ENCODE data around the gene DCLK2. TPM values are rescaled to one million over a fixed set of nuclear protein-coding genes. Genes with fewer than 3 reads are reported as not detected.

The DCLK2 gene
- total RNA-seq, 2 donors from 2014 or later = 0.20 to 0.42 TPM

DNA sequence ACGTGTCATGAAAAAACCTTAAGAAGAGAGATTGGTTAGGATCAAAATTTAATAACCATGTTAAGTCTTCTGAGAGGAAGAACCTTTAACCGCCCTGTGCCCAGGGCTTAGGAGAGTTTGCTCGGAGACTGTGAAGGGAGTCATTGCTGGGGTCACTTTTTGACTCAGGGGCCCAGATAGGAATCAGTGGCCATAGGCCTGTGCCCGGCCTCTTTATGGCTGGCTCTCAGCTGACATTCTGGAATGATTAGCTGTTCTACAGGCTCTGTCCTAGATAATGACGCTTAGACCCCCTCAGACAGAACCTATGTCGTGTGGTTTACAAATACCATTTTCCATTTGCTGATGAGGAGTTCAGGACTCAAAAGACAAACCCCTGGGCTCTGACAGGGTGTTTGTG lies 174.1 kb downstream of the DCLK2 start:
- H3K4me1 ChIP-seq (ENCODE audit: control insufficient read depth, insufficient read depth, low read length) = peaks cover 2% of the 10 kb centered on the region
- no peak for TF ChIP-seq CTCF (conservative IDR thresholded peaks at IDR 0.05)
- H3K9ac ChIP-seq (ENCODE audit: extremely low read depth, low read length, poor library complexity, severe bottlenecking) = no peak overlapping the region
- H3K36me3 ChIP-seq (ENCODE audit: control insufficient read depth, insufficient read depth, low read length) = no peaks in the 10 kb centered on the region
- peaks cover 31% of the 10 kb centered on the region for H3K4me1 Mint-ChIP-seq
- no peak for DNase-seq
- WGBS, 2 experiments (ENCODE audit: insufficient coverage in 1 of 2, insufficient read length in 1 of 2) = 93 to 94% methylated on average over 5 to 6 of the region's 6 CpGs
- H3K27ac ChIP-seq (ENCODE audit: low read depth, low read length) = peak overlapping the region; percentile 68
- H3K9me3 ChIP-seq (ENCODE audit: control insufficient read depth, low read length) = no peaks in the 10 kb centered on the region
- no peaks in the 10 kb centered on the region for H3K27me3 ChIP-seq (ENCODE audit: control insufficient read depth, insufficient read depth, low read length, poor library complexity, severe bottlenecking)
- no peak overlapping the region for H3K4me3 ChIP-seq (ENCODE audit: low read length)
- H3K27me3 Mint-ChIP-seq (ENCODE audit: insufficient read depth) = peaks cover 2% of the 10 kb centered on the region
- H3K36me3 Mint-ChIP-seq (ENCODE audit: low read depth) = no peaks in the 10 kb centered on the region
- no peak overlapping the region for H3K4me3 Mint-ChIP-seq
- no peak overlapping the region for H3K27ac Mint-ChIP-seq
- peaks cover 2% of the 10 kb centered on the region for H3K9me3 Mint-ChIP-seq

DNA sequence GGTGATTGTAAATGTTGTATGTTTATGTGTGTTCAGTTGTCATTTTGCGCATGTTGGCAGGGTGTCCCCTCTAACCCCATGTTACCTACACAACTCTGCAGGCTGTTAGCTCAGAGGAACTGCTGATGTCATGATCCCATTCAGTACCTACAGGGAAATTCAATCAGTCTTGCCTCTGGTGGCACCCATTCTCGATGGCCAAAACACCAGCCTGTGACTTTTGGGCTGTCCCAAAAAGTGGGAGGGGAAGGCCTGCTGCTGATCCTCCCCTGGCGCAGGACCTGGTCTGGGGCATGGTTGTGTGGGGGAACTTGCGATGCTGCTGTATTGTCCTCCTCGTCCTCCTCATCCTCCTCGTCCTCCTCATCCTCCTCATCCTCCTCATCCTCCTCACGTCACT lies 174.5 kb downstream of the DCLK2 start:
- no peak for DNase-seq
- no peak overlapping the region for H3K4me3 Mint-ChIP-seq
- H3K27me3 ChIP-seq (ENCODE audit: control insufficient read depth, insufficient read depth, low read length, poor library complexity, severe bottlenecking) = no peaks in the 10 kb centered on the region
- H3K9me3 Mint-ChIP-seq = peaks cover 2% of the 10 kb centered on the region
- H3K27me3 Mint-ChIP-seq (ENCODE audit: insufficient read depth) = peaks cover 2% of the 10 kb centered on the region
- no peak overlapping the region for H3K9ac ChIP-seq (ENCODE audit: extremely low read depth, low read length, poor library complexity, severe bottlenecking)
- H3K9me3 ChIP-seq (ENCODE audit: control insufficient read depth, low read length) = no peaks in the 10 kb centered on the region
- no peaks in the 10 kb centered on the region for H3K36me3 Mint-ChIP-seq (ENCODE audit: low read depth)
- peaks cover 2% of the 10 kb centered on the region for H3K4me1 ChIP-seq (ENCODE audit: control insufficient read depth, insufficient read depth, low read length)
- H3K4me1 Mint-ChIP-seq = peaks cover 29% of the 10 kb centered on the region
- no peak overlapping the region for H3K27ac ChIP-seq (ENCODE audit: low read depth, low read length)
- no peaks in the 10 kb centered on the region for H3K36me3 ChIP-seq (ENCODE audit: control insufficient read depth, insufficient read depth, low read length)
- no peak overlapping the region for H3K27ac Mint-ChIP-seq
- no peak overlapping the region for H3K4me3 ChIP-seq (ENCODE audit: low read length)
- TF ChIP-seq CTCF (conservative IDR thresholded peaks at IDR 0.05) = no peak
- WGBS, 2 experiments (ENCODE audit: insufficient coverage in 1 of 2, insufficient read length in 1 of 2) = 90 to 94% methylated on average over 6 to 7 of the region's 7 CpGs

DNA sequence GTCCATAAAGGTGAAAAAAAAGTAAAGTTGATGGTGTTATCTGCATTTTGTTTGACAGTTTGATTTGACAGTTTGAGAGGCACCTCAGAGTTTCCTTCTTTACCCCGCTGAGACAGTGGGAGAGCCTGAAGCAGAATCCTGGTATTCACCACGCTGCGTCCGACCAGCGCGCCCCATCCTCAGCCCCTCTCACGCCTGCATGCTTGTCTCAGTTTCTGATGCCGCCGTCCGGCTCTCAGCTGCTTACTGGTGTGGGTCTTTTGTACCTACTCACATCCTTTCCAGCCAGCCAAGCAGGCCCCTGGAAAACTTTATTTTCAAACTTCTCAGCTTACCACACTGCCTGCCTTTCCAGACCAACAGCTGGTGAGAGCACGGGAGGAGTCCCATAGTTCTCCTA lies 175.2 kb downstream of the DCLK2 start:
- Histone ChIP-seq H3K36me3 (ENCODE audit: control insufficient read depth, insufficient read depth, low read length) (no peaks in the 10 kb centered on the region), H3K27me3 (ENCODE audit: control insufficient read depth, insufficient read depth, low read length, poor library complexity, severe bottlenecking) (no peaks in the 10 kb centered on the region), H3K9ac (ENCODE audit: extremely low read depth, low read length, poor library complexity, severe bottlenecking) (no peak overlapping the region), H3K4me1 (ENCODE audit: control insufficient read depth, insufficient read depth, low read length) (peaks cover 2% of the 10 kb centered on the region), H3K9me3 (ENCODE audit: control insufficient read depth, low read length) (no peaks in the 10 kb centered on the region), H3K27ac (ENCODE audit: low read depth, low read length) (no peak overlapping the region), H3K4me3 (ENCODE audit: low read length) (no peak overlapping the region)
- Mint-ChIP-seq H3K36me3 (ENCODE audit: low read depth) (no peaks in the 10 kb centered on the region), H3K9me3 (peaks cover 2% of the 10 kb centered on the region), H3K4me3 (no peak overlapping the region), H3K27me3 (ENCODE audit: insufficient read depth) (peaks cover 2% of the 10 kb centered on the region), H3K27ac (no peak overlapping the region), H3K4me1 (peaks cover 29% of the 10 kb centered on the region)
- TF ChIP-seq CTCF (conservative IDR thresholded peaks at IDR 0.05) = no peak
- DNase-seq = no peak
- 95% methylated on average over 10 to 11 of the region's 11 CpGs for WGBS, 2 experiments (ENCODE audit: insufficient coverage in 1 of 2, insufficient read length in 1 of 2)

All from endodermal cell (in vitro differentiated cells).